ENCODE measurements around the gene KLRB1.
"Not testable (repeated sequence)": the region's sequence is repeated elsewhere in the genome, so short reads cannot be mapped to it uniquely, and the experiment has no call there.

Gene KLRB1

DNA sequence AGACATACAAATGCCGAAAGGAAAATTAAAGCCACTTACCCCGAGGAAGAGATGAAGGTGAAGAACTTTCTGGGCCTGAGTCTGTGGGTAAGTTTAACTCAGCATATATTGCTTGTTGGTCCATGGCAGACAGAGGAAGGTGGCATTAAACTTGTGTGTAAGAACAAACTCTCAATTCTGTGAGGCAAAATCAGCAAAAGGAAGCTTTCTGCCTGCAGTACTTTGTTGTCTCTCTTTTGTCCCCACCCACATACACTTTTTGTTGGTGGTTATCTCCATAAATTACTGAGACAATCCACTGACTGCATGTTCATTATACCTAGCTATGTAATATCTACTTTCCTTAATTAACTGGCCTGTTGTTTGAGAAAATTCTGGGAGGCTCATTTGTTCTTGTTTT, at the start of gene KLRB1:
Gene KLRB1, minus strand, starts transcription at position 201 of the 400 bp plus-strand sequence. Its CDS starts 77 bp downstream, at position 124.
- DNase-seq (ENCODE audit: low spot score), result no peak

DNA sequence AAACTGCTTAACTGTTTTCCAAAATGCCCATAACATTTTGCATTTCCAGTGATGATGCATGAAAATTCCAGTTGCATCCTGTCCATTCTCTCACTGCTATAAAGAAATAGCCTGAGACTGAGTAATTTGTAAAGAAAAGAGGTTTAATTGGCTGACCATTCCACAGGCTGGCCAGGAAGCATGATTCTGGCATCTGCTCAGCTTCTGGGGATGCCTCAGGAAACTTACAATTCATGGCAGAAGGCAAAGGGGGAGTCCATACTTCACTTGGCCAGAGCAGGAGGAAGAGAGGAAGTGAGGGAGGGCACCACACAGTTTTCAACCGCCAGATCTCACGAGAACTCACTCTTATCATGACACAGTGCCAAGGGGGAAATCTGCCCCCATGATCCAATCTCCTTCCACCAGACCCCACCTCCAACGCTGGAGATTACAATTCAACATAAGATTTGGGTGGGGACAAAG, 43.6 kb upstream of the KLRB1 start:
- no peak for DNase-seq (ENCODE audit: low spot score)

DNA sequence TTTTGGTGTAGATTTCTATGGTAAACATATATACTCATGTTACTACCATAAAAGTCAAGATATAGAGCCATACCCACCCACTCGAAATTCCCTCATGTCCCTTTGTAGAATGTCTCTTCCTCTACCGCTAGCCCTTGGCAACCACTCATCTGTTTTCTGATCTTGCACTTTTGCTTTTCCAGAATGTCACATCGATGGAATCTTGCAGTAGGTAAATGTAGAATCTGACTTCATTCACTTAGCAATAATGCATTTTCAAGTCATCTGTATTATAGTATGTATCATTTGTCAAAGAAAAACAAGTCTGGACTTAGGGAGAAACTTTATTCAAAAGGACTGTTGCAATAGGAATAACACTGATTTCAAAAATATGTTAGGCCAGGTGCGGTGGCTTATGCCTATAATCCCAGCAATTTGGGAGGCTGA, 42.4 kb upstream of the KLRB1 start:
- DNase-seq (ENCODE audit: low spot score), result no peak

DNA sequence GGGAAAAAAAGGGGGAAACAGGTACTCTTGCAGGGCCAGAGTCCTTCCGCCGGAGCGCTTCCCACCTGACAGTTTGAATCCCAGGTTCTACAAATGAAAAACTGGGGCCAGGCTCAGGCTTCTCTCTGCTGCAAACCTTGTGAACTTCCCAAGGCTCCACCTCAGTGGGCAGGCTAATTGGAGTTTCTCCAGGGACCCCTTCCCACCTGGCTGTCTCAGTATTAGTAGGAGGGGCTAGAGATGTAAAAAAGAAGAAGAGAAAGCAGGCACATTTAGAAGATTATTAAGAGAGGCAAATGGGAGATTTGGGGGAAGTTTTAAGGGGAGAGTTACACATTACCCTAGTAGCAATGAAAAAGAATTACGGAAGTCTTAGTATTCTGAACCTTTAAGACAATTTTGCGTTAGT, 41.8 kb upstream of the KLRB1 start:
- no peak for DNase-seq (ENCODE audit: low spot score)

DNA sequence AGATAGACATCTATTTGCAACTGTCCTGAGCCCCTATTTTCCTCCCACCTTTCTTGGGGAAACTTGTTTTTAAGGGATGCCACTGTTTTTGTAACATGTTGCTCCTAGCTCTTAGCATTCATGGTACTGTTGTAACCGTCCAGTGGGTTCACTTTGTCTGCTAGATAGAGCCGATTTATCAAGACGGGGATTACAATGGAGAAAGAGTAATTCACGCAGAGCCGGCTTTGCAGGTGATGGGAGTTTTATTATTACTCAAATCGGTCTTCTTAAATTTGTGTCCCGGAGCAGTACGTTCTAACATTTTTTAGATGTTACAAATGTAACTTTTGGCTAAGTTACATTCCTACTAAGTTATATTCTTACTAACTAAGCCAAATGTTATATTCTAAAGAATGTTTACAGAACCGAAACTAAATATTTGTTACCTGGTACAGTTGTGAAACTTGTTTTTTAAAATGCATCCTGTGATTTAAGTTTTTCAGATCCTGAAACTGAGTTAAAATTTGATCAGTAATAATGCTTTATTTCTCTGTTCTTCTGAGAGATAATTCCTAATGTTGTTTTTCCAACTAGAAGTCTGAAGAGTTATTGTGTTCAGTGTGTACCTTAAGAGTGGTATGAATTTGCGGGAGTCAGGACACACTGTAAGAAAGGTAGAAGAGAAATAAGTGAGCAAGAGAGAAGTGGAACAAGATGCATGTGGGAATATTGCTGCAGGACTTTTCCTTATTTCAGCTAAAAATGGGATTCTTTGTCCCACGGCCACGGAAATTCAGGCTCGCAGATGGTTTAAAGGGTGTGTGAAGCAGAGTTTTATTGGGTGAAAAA, 41.2 kb upstream of the KLRB1 start:
- DNase-seq (ENCODE audit: low spot score), result no peak

DNA sequence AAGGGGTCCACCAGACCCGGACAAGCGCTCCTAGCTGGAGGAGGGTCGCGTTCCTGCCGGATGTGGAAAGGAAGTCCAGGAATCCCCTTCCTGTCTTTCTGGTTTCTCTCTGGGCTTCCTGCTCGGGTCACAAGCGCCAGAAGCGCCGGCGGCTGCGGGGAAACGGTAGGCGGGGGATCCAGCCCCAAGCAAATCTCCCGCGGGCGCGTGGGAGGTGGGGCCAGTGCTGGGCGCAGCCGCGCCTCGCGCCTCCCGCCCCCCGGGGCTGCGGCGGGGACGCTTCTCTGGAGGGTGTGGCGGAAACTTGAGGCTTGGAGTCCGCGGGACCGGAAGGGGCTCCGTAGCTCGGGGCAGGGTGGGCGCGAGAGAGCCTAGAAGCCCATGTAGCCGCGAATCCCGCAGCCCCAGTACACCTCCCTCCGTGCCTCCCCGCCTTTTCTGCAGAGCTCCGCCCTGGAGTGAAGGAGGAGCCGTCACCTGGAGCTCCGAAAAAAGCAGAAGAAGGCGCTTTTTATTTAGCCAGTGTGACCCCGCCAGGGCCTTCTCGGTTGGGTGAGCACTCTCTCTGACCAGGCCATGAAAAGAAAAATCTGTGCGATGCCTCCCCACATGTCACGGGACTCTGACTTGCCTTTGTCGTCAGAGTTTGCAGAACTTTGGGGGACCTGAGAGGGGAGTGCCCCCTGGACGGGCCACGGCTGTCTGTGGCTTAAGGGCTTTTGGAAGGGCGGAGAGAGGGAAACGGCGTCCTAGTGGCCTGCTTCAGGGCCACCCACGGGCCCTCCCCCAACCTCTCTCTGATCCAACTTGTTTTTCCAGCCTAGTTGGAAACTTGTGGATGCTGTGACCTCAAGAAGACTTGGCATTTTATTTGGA, 40.3 kb upstream of the KLRB1 start:
- peak; percentile 87 for DNase-seq (ENCODE audit: low spot score)

DNA sequence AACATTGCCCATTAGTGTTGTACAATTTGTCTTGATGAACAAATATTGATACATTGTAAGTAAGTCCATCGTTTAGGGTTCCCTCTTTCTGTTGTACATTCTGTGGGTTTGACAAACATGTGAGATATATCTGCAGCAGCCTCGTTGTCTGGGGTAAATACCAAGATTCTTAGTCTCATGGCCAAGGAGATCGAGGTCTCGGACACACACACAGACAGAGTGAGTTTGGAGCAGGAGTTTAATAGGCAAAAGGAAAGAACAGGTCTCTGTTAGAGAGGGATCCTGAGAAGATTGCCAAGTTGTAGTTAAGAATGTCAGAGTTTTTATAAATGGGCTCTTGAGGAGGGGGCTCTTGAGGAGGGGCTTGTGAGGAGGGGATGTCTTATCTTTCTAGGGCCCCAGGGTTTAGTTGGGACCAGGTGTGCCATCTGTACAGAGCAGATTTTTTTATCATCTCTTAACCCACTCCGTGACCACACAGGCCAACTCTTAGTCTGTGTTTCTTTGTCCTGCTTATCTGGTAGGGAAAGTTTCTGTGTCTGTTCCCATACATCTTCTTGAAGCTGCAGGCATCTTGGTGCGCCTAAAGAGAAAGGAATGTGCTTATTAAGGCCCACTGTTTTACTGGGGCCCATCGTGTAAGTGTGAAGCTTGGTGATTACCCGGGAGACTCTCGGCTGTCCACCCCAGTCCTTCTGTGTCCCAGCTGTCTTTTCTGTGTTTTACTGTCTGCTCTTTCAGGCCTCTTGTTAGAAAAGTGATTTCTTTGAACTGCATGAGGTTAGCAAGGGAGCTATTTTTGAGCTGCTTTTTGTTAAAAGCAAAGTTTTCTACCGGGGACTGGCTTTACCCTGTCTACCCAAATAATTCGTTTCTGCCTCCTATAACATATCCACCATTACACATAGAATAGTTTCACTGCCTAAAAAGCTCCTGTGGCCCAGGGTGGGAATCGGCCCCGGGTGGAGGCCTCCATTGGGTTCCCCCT, 39.4 kb upstream of the KLRB1 start:
- DNase-seq (ENCODE audit: low spot score), result peak; percentile 22

DNA sequence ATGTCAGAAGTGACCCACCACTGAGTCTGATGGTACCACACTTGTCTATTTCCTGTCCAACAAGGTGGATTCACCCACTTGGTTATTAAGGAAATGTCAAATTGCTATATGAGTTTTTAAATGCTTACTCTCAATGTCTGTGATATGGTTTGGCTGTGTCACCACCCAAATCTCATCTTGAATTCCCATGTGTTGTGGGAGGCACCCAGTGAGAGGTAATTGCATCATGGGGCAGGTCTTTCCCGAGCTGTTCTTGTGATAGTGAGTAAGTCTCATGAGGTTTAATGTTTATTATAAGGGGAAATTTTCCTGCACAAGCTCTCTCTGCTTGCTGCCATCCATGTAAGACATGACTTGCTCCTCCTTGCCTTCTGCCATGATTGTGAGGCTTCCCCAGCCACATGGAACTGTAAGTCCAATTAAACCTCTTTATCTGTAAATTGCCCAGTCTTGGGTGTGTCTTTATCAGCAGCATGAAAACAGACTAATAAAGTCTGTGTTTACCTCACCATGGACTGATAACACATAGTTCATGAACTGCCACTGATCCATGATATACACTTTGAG, 37.4 kb upstream of the KLRB1 start:
- not testable (repeated sequence) for DNase-seq (ENCODE audit: low spot score)

DNA sequence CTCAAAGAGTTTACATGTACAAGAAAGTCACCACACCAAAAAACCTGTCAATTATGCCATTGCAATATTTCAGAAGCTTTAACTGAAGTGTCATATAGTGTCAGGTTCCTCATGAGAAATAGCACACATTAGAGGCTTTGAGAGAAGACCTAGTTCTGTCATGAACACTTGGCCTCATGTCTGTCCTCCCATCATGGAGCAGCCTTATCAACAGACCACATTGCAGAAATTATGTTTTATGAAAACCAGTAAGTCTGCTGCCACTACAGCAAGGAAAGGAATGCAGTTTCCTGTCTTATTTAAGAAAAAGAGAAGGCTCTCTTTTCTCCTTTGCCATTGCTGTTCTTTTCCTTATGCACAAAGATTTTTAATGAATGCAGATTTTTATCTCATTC, 35.5 kb upstream of the KLRB1 start:
- DNase-seq (ENCODE audit: low spot score), result no peak

DNA sequence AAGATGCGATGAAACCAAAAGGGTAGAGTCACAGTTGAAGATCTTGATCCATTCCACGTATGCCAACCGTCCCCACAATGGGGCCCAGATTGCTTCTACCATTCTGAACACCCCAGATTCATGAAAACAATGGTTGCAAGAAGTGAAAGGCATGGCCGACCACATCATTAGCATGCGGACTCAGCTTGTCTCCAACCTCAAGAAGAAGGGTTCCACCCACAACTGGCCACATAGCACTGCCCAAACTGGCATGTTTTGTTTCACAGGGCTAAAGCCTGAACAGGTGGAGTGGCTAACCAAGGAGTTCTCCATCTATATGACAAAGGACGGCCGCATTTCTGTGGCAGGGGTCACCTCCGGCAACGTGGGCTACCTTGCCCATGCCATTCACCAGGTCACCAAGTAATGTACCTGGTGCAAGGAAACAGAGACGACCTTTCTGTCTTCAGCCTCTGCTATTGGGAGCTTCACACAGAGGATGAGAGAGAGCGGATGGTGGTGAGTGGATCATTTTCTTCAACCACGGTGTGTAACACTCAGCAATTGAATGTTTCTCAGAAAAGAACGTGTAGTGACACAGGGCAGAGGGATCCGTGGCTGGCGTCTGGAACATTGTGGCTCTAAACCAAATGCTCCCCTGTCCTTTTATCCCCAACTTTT, 35.0 kb upstream of the KLRB1 start:
- DNase-seq (ENCODE audit: low spot score), result no peak

DNA sequence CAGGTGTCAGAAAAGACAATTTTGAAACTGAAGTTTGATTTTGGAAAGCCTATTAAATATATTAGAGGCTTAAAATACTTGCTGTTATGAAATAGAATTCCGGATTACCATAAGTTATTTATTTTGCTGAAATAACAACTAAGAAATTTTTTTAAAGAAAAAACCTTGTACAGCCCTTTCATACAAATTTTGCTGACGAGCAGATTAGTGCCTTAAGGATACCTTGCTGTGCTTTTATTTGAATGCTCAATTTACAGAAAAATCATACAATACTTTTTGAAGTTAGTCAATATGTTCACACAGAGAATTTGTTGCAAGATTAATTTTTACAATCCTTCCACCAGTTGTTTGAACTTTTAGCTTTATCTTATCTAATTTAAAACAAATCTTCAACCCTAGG, 32.3 kb upstream of the KLRB1 start:
- DNase-seq (ENCODE audit: low spot score), result no peak

DNA sequence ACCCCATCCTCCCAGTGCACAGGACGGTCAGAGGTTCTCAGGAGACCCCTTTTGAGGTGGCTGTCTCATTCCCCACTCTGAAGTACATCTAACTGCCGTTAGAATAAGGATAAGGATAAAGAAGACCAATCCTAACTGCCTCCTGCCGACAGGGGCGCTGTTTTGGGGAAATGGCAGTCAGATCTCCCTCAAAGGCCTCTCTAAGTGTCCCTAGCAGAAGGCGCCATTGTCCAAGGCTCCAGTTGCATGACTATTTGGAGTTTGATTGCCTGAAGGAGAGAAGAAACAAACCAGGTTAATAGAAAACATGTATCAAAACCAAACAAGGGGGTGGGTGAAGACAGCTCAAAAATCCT, 29.1 kb upstream of the KLRB1 start:
- no peak for DNase-seq (ENCODE audit: low spot score)

DNA sequence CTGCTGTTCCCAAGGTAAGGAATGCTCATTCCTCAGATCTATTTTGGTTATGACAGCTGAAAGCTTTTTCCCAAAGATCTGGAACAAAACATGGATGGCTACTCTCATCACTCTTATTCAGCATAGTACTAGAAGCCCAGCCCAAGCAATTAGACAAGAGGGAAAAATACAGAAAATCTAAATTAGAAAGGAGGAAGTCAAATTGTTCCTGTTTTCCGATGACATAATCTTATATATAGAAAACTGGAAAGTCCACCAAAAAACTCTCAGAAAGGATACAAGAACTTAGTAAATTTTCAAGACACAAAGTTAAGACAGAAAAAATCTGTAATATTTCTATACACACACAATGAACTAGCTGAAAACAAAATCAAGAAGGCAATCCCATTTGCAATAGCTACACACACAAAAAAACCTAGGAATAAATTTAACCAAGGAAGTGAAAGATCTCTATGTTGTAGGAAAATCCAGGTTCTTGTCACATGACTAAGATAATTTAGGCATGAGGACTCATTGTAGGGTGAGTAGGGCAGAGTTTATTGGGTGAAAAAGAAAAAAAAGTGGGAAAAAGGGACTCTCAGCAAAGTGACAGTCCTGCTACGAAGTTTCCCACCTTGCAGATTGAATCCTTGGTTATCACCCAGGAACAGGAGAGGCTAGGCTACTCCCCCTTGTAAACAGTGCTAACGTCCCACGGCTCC, 28.6 kb upstream of the KLRB1 start:
- DNase-seq (ENCODE audit: low spot score), result no peak

DNA sequence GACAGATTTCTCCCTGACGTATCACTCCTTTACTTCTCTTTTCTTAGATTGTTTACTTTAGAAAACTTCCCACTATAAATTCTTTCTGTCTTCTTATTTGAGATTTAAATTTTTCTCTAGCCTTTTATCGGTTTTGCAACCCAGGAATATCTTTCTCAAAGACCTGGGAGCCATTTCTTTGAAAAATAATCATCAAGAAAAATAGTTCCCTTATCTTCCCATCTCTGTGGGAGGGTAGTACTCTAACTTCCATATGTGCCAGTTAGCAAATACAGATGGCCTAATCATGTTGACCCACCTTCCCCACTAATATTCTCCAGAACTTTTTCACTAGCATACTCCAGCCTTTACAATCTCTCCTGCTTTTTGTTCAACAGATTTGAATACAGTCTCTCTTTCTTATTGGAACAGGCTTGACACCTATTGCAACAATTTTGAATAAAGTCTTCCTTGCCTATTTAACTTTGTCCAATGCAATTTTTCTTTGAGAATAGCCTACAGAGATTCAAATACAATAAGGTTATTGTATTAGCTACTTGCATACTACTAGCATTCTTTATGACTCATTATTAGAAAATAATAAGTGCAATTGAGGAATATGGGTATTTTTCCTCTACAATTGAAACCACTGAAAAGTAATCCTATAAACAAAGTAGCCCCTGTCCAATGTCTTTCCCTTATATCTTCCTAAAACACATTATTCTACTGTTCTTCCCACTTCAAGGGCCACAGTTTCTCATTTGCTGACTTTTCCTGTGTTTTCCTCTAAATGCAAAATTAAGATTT, 27.4 kb upstream of the KLRB1 start:
- no peak for DNase-seq (ENCODE audit: low spot score)

DNA sequence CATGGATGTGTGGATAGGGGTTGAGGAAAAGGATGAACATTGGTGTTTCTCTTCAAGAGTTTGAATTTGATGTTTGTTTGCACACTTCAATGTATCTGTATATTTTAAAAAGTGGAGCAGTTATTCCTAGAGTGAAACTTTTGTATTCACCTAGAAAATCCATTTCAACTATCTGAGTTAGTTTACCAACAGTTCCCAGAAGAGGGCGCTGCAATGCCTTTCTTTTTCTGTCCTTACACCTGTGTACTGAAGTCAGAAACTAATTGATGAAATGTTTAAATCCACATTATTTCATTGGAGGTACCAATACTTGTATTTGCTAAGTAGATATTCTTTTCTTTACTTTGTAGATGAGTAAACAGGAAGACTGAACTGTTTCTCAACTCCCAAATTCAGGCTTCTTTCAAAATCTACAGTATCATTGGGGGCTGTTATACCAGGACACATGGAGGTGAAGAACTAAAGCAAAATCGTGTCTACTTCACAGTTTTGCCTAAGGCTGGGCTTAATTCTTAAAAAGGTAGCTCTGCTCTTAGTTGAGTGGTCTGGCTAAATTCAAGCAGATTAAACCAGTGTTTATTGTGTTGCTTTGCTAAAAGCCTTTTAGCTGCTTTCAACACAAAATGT, 26.6 kb upstream of the KLRB1 start:
- DNase-seq (ENCODE audit: low spot score), result peak; percentile 20

DNA sequence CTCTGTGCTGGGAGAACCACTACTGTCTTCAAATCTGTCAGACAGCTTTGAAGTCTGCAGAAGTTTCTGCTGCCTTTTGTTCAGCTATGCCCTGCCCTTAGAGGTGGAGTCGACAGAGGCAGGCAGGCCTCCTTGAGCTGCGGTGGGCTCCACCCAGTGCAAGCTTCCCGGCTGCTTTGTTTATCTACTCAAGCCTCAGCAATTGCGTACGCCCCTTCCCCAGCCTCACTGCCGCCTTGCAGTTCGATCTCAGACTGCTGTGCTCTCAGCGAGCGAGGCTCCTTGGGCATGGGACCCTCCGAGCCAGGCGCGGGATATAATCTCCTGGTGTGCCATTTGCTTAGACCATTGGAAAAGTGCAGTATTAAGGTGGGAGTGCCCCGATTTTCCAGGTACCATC, 25.1 kb upstream of the KLRB1 start:
- DNase-seq (ENCODE audit: low spot score), result no peak

DNA sequence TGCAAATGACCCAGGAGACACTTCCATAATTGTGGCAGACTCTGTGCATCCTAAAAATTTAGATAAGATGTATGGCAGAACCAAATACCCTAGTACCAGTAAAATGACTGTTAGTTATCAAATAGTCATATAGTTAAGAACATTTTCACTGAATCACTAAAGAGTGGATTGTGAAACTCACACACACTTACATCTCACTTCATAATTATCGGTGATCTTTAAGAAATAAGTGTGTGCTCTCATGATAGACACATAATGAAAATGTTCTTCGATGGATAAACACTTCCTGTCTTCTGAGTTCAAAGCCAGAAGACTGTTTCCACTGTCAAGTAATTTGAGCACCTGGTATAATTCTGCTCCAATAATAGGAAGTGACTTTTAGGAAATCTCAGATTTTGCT, 19.1 kb upstream of the KLRB1 start:
- no peak for DNase-seq (ENCODE audit: low spot score)

DNA sequence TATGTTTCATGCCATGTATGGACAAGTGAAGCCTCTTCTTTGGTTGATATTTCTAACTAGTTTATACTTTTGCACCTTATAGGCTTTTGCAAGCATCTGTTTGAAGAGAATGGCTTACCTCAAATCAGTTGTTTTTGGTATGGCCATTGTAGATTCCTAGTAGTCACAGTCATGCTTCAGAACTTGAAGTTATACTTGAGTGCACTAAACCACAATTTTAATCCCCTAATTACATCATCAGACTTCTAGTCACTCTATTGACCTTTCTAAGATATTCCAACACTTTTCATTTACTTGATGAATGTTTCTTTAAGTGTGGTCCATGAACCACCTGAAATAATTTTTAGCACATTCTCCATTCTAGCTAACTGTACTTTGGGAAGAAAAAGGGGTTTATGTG, 18.6 kb upstream of the KLRB1 start:
- no peak for DNase-seq (ENCODE audit: low spot score)

DNA sequence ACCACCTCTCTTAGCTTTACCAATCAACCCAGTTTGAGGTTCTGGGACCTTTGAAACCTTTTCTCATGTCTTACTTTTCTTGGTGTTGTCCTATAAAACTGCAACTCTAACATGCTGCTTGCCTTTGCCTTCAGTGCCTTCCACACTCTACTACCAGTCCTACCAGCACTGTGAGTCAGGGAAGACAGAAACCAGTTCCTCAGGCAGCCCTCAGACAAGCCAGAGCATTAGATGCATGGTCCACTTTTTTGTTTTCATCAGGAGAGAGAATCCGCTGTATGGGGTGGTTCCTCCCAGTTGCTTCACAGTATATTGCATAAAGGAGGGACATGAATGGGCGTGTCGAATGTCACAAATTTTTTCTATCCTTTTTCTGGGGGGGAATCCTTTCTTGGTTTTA, 17.3 kb upstream of the KLRB1 start:
- DNase-seq (ENCODE audit: low spot score), result no peak
